Caco-2 (cell line): Measurements from ENCODE around the gene KRTAP9-9. TPM values are rescaled to one million over a fixed set of nuclear protein-coding genes. Genes with fewer than 3 reads are reported as not detected.
A peak's percentile ranks its signal among the peaks of the same experiment; 100 is the strongest.

Experiments
- BruUV-seq: library from RNA; stranded (reverse); fragments of 400-500 nt; replicated peaks from 2 replicates; lab custom pipeline; 2021; lab: Mats Ljungman, UMichigan
- CTCF ChIA-PET: fragments of 300-600 bp; sonication (Branson Sonifier 250); formaldehyde crosslinking; loops from one replicate; lab custom pipeline; 2022; ENCODE audit warnings: antibody characterized with exemption; lab: Charles Lee
- POLR2A ChIA-PET: fragments of 300-600 bp; sonication (Branson Sonifier 250); formaldehyde crosslinking; loops from one replicate; lab custom pipeline; 2022; ENCODE audit warnings: antibody characterized with exemption; lab: Charles Lee
- DNase-seq, 2 experiments: peaks; one replicate each; pipeline versions ENCODE4 v3.0.0 to v3.0.0-alpha.2; 2020 to 2022
- H3K27me3 ChIP-seq: replicated peaks from 2 replicates; pipeline ENCODE4 v1.6.0; 2011; ENCODE audit warnings: low read length; ENCODE audit not compliant: control insufficient read depth, insufficient read depth
- H3K36me3 ChIP-seq: 2 replicates; pipeline ENCODE4 v1.5.1; 2011; ENCODE audit warnings: low read length; ENCODE audit not compliant: control insufficient read depth, insufficient read depth
- H3K4me1 ChIP-seq: fragments of 250-450 bp; sonication (Bioruptor Pico); 2 replicates; pipeline ENCODE4 v1.5.1; 2020; ENCODE audit warnings: mild to moderate bottlenecking
- H3K4me3 ChIP-seq: 2 replicates; pipeline ENCODE4 v1.5.1; 2011; ENCODE audit warnings: low read depth, mild to moderate bottlenecking, control low read depth, low read length
- H3K9me3 ChIP-seq: fragments of 250-450 bp; sonication (Bioruptor Pico); 2 replicates; pipeline ENCODE4 v1.5.1; 2020; ENCODE audit warnings: mild to moderate bottlenecking, moderate library complexity
- H3K27ac Mint-ChIP-seq: one replicate; pipeline ENCODE4 v1.8.0; 2022; ENCODE audit warnings: mixed read lengths; ENCODE audit not compliant: unreplicated experiment
- H3K27me3 Mint-ChIP-seq: one replicate; pipeline ENCODE4 v1.8.0; 2022; ENCODE audit warnings: mixed read lengths; ENCODE audit not compliant: insufficient read depth, unreplicated experiment
- H3K36me3 Mint-ChIP-seq: one replicate; pipeline ENCODE4 v1.8.0; 2022; ENCODE audit warnings: mild to moderate bottlenecking, mixed read lengths; ENCODE audit not compliant: insufficient read depth, unreplicated experiment
- H3K4me1 Mint-ChIP-seq: one replicate; pipeline ENCODE4 v1.8.0; 2022; ENCODE audit warnings: low read depth, mixed read lengths; ENCODE audit not compliant: unreplicated experiment
- H3K4me3 Mint-ChIP-seq: one replicate; pipeline ENCODE4 v1.8.0; 2022; ENCODE audit warnings: mild to moderate bottlenecking, moderate library complexity, mixed read lengths; ENCODE audit not compliant: unreplicated experiment
- H3K9me3 Mint-ChIP-seq: one replicate; pipeline ENCODE4 v1.8.0; 2022; ENCODE audit warnings: mixed read lengths; ENCODE audit not compliant: unreplicated experiment
- CTCF ChIP-seq, 2 experiments: fragments of 200-600 bp in 1 of 2; IDR thresholded peaks; 1 replicate in 1 of 2; 2 replicates in 1 of 2; pipeline versions ENCODE4 v1.5.1 to v1.8.0; 2011 to 2022; ENCODE audit warnings: antibody characterized with exemption in 1 of 2, control low read depth in 1 of 2, inconsistent platforms in 1 of 2, low read depth in 1 of 2, low read length in 1 of 2, mild to moderate bottlenecking in 1 of 2, moderate library complexity in 1 of 2; ENCODE audit not compliant: insufficient read depth in 1 of 2, severe bottlenecking in 1 of 2, unreplicated experiment in 1 of 2
- intact Hi-C: fragments of 100-400 bp; cut with micrococcal nuclease; formaldehyde crosslinking; loops from one replicate; pipeline ENCODE4 v1.10.0; 2022; ENCODE audit not compliant: unreplicated experiment
- total RNA-seq: library from RNA; stranded (reverse); gene quantifications from 2 replicates; pipeline ENCODE4 v1.2.3, GENCODE V29; 2022

Gene KRTAP9-9
- total RNA-seq, 1 experiment from 2014 or later = not detected

- BruUV-seq = no TSS peak
- H3K4me3 Mint-ChIP-seq = no peak overlapping the region
- peak in 1 of 2 experiments; percentile 22 for DNase-seq
Measured at GRCh38 chr17:41284043-41284442, 28.9 kb downstream of the KRTAP9-9 start.

GRCh38 chr17:41284546-41284945 is 29.4 kb downstream of the KRTAP9-9 start:
- peaks cover 31% of the 10 kb centered on the region for H3K4me1 ChIP-seq
- H3K9me3 ChIP-seq = peaks cover 2% of the 10 kb centered on the region; the same call in 1 of the 2 replicates
- ChIA-PET CTCF (no interaction called here), POLR2A (no interaction called here)
- no peak for TF ChIP-seq CTCF (IDR thresholded peaks at IDR 0.05; ENCODE audit: insufficient read depth in 1 of 2, low read depth in 1 of 2, low read length in 1 of 2, severe bottlenecking in 1 of 2, unreplicated experiment in 1 of 2)
- no peak overlapping the region for H3K4me3 ChIP-seq
- DNase-seq = no peak
- Mint-ChIP-seq H3K4me3 (peak overlapping the region; percentile 32), H3K27me3 (no peaks in the 10 kb centered on the region), H3K4me1 (peaks cover 34% of the 10 kb centered on the region), H3K36me3 (no peaks in the 10 kb centered on the region), H3K27ac (peak overlapping the region; percentile 32), H3K9me3 (peaks cover 9% of the 10 kb centered on the region)
- intact Hi-C loops = loop anchor here (10.0 kb wide), 1 partner anchor 220 kb away; the partner anchor contains the start of genes KRTAP2-3 and KRTAP2-4
- no TSS peak for BruUV-seq
- no peaks in the 10 kb centered on the region for H3K27me3 ChIP-seq
- no peaks in the 10 kb centered on the region for H3K36me3 ChIP-seq

More at GRCh38 chr17:41284043-41284442, 28.9 kb downstream of the KRTAP9-9 start:
- Histone ChIP-seq H3K4me1 (peaks cover 31% of the 10 kb centered on the region), H3K4me3 (no peak overlapping the region), H3K36me3 (no peaks in the 10 kb centered on the region), H3K9me3 (peaks cover 2% of the 10 kb centered on the region; the same call in 1 of the 2 replicates), H3K27me3 (no peaks in the 10 kb centered on the region)
- intact Hi-C loops = loop anchor here (10.0 kb wide), 1 partner anchor 219 kb away; the partner anchor contains the start of genes KRTAP2-3 and KRTAP2-4
- H3K27ac Mint-ChIP-seq = no peak overlapping the region
- H3K27me3 Mint-ChIP-seq = no peaks in the 10 kb centered on the region
- H3K36me3 Mint-ChIP-seq = no peaks in the 10 kb centered on the region
- ChIA-PET POLR2A (no interaction called here), CTCF (no interaction called here)
- peaks cover 9% of the 10 kb centered on the region for H3K9me3 Mint-ChIP-seq
- peaks cover 34% of the 10 kb centered on the region for H3K4me1 Mint-ChIP-seq
- no peak for TF ChIP-seq CTCF (IDR thresholded peaks at IDR 0.05; ENCODE audit: insufficient read depth in 1 of 2, low read depth in 1 of 2, low read length in 1 of 2, severe bottlenecking in 1 of 2, unreplicated experiment in 1 of 2)

DNA sequence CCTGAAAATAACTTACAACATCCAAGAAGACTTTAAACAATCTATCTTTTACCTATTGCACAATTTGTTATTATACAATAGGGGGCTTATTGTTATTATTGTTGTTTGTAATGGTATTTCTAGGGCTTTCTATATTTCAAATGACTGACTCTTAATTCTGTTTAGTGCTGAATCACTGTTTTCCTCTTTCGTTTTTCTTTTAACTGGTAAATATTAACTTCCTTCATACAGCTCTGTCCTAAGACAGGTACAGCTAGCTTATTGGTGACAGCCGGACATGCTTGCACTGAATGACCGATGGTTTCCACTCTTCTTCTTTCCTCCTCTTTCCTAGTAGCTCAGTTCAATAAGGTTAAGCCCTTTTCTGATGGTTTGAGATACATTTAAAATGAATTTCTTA is 31.9 kb downstream of the KRTAP9-9 start:
- ChIA-PET POLR2A (no interaction called here), CTCF (interaction anchor here (0.6 to 0.7 kb wide), 2 partner anchors 376 to 1591 kb away, joined by 4 to 11 read pairs; no protein-coding TSS in a partner anchor)
- Mint-ChIP-seq H3K4me3 (no peak overlapping the region), H3K4me1 (peaks cover 34% of the 10 kb centered on the region), H3K27me3 (no peaks in the 10 kb centered on the region), H3K9me3 (peaks cover 9% of the 10 kb centered on the region), H3K36me3 (no peaks in the 10 kb centered on the region), H3K27ac (peak overlapping the region; percentile 72)
- no peak for TF ChIP-seq CTCF (IDR thresholded peaks at IDR 0.05; ENCODE audit: insufficient read depth in 1 of 2, low read depth in 1 of 2, low read length in 1 of 2, severe bottlenecking in 1 of 2, unreplicated experiment in 1 of 2)
- no peak overlapping the region for H3K4me3 ChIP-seq
- no peaks in the 10 kb centered on the region for H3K27me3 ChIP-seq
- intact Hi-C loops = loop anchor here (10.0 kb wide), 1 partner anchor 222 kb away; the partner anchor contains the start of genes KRTAP2-3 and KRTAP2-4
- DNase-seq = no peak
- H3K9me3 ChIP-seq = peaks cover 2% of the 10 kb centered on the region; the same call in 1 of the 2 replicates
- H3K4me1 ChIP-seq = peaks cover 31% of the 10 kb centered on the region
- no peaks in the 10 kb centered on the region for H3K36me3 ChIP-seq
- BruUV-seq = no TSS peak
